Sigmoid colon (tissue), 4 donors: Measurements from ENCODE around the gene HPS3.

Source experiments
- CTCF ChIP-seq, 4 experiments: fragments of 450-650 bp in 3 of 4; fragments of 200-600 bp in 1 of 4; IDR thresholded peaks; one replicate each; pipeline ENCODE4 v1.5.1; 2016 to 2019; ENCODE audit warnings: antibody characterized with exemption in 4 of 4, mild to moderate bottlenecking in 3 of 4, moderate library complexity in 2 of 4
- EP300 ChIP-seq, 4 donors: sonication (generic); formaldehyde crosslinking; IDR thresholded peaks; one replicate each; pipeline ENCODE4 v1.6.1; 2017; ENCODE audit warnings: antibody characterized with exemption in 4 of 4
- POLR2A ChIP-seq, 2 donors: fragments of 450-650 bp; IDR thresholded peaks; one replicate each; pipeline ENCODE4 v1.6.1; 2016; ENCODE audit warnings: antibody characterized with exemption in 2 of 2, mild to moderate bottlenecking in 2 of 2, moderate library complexity in 2 of 2
- POLR2AphosphoS5 ChIP-seq, 4 donors: sonication (generic); formaldehyde crosslinking; IDR thresholded peaks; one replicate each; pipeline ENCODE4 v1.6.1; 2017; ENCODE audit warnings: antibody characterized with exemption in 4 of 4

- no peak for TF ChIP-seq POLR2A (IDR thresholded peaks at IDR 0.05)
- no peak for TF ChIP-seq CTCF (IDR thresholded peaks at IDR 0.05)
- TF ChIP-seq POLR2AphosphoS5 (IDR thresholded peaks at IDR 0.05), result no peak
- TF ChIP-seq EP300 (IDR thresholded peaks at IDR 0.05), result no peak
Measured at GRCh38 chr3:149090461-149090860, 39.0 kb upstream of the HPS3 start.
